RPMI8226 (cell line): ENCODE results near the gene DSG1.
"Not testable (repeated sequence)": the region's sequence is repeated elsewhere in the genome, so short reads cannot be mapped to it uniquely, and the experiment has no call there.

Source experiments
- DNase-seq: peaks from one replicate; pipeline ENCODE4 v3.0.0-alpha.2; 2015

Gene DSG1

DNA sequence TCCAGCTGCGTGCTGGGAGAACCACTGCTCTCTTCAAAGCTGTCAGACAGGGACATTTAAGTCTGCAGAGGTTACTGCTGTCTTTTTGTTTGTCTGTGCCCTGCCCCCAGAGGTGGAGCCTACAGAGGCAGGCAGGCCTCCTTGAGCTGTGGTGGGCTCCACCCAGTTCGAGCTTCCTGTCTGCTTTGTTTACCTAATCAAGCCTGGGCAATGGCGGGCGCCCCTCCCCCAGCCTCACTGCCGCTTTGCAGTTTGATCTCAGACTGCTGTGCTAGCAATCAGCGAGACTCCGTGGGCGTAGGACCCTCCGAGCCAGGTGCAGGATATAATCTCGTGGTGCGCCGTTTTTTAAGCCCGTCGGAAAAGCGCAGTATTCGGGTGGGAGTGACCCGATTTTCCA lies 35.4 kb downstream of the DSG1 start:
- not testable (repeated sequence) for DNase-seq

DNA sequence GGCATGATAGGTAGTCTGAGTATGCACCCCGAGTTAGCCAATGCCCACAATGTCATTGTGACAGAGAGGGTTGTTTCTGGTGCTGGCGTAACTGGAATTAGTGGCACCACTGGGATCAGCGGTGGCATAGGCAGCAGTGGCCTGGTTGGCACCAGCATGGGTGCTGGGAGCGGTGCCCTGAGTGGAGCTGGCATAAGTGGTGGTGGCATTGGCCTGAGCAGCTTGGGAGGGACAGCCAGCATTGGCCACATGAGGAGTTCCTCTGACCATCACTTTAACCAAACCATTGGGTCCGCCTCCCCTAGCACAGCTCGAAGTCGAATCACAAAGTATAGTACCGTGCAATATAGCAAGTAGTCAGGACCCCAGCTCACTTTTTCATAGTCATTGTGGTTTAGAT lies 37.0 kb downstream of the DSG1 start:
- no peak for DNase-seq

DNA sequence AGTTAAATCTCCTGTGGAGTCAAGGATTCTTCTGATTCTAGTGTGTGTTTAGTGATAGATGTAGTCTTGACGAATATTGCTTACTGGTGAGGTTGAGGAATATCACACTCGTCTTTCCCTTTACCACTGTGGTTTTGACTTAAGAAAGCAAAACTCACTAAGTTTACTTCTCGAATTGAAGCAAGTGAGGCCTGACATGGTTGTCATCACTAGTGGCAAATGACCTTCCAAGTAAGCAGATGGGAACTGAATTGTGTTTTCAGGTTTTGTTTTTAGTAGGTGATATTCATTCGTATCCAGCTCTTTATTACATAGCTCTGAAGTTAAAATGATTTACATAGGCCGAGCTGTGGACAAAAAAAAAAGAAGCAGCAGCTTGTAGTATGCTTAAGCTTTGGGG lies 38.1 kb downstream of the DSG1 start:
- DNase-seq, result no peak

DNA sequence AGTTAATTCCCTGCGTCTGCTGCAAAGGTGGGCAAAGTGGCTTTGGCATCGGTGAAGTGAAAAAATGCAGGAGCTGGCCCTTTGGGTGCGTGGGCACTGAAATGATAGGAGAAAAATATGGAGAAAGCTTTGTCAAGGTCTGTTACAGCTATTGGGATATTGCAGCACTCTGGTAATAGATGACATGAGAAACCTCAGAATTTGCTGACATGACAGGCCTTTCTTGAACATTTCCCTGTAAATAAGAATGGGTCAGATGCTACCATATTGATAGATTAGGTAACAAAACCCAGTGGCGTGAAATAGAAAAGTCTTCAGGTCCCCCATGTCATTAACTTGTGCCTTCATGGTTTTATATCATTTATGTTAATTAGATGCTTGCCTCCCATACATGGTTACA lies 46.2 kb downstream of the DSG1 start:
- DNase-seq, result no peak

DNA sequence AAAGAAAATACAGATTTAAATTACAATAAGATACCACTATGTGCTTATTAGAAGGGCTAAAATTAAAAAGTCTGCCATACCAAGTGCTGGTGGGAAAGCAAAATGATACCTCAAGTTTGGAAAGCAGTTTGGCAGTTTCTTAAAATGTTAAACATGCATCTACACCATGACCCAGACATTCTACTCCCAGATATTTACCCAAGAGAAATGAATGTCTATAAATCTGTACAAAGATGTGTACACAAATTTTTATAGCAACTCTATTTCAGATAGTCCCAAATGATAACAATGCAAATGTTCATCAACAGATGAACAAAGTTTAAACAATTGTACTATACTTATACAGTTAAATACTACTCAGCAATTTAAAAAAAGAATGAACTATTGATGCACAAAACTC lies 51.5 kb downstream of the DSG1 start:
- no peak for DNase-seq

DNA sequence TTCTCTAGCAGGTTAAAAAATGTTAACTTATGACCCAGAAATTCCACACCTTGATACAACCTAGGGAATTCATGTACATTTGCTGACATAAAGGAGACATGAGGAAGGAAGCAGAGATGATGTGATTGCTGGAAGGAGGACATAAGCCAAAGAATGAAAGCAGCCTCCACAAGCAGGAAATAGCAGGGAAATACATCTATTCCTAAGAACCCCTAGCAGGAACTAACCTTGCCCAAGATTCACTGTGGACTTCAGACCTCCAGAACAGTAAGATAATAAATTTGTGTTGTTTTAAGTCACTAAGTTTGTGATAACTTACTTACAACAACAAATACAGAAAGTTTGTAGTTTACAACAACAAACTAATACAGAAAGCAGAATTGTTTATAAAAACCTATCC lies 54.0 kb downstream of the DSG1 start:
- no peak for DNase-seq

DNA sequence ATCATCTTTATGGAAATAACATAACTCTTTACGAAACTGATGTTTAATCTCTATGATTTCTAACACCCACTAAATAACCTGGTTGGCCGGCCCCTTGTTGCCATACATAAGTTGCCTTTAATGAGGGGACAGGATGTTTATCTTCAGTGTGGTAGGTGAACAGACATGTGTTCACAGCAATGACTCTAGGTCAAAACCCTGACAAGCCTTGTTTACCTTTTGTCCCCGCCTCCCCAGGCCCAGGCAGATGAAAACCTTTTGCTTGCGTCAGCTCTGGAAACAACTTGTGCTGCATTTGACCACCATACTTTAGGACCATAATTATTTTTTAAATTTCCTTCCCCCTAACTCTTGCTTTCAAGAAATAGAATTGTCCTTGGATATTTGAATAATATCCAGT lies 55.7 kb downstream of the DSG1 start:
- DNase-seq, result no peak

DNA sequence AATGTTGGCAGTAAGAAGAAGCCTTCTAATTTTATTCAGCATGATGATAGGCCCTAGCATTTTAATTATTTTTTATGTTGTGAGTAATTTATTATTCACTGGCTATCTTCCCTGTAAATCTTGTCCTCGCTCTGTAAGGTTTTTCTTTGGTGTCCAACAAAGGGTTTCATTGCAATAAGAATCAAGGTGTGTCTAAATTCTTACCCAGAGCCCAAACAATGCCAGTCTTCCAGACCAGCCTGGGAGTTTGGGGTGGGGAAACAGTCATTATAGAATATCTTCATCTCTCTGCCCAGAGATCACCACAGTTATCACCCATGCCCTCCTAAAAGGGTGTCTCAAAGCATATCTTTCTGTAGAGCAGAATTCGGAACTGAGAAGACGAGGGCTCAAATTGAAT lies 58.5 kb downstream of the DSG1 start, which contains the start of gene DSG4:
Gene DSG4 (plus strand): TSS at position 301 of the 400 bp plus-strand sequence. CDS start 135 bp downstream, outside the sequence.
- DNase-seq, result no peak

DNA sequence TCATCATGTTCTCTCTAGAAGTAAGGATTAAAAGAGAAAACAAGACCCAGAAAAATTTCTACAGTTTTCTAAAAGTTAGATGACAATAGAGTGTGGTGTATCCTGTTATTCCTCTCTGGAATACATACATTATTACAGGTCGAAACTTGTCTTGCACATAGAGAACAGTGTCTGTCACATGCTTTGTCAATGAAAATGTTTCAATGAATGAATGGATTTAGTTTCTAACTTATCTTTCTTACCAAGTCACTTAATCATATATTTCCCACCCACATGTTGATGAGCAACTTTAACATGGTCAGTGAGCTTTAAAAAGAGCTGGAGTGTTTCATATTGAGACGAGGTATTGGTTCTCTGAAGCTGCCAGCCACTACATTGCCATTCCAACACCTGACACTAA lies 63.0 kb downstream of the DSG1 start:
- DNase-seq, result no peak

DNA sequence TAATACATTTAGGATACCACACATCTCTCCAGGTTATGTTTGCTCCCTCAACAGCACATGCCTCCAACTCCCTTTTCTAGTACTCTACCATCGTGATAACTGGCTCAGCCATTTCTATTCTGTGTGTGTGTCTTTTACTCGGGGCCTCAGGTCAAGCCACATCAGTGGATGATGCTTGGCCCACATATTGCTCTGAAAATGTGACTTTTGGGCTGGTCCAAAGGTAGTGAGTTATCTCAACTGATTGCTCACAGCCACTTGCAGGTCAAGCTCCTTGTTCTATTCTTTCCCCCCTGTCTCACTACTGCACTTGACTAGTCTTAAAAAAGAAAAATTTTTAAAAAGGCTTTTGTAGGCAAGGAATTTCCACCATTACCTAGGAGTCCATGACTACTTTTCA lies 64.1 kb downstream of the DSG1 start:
- DNase-seq, result no peak

DNA sequence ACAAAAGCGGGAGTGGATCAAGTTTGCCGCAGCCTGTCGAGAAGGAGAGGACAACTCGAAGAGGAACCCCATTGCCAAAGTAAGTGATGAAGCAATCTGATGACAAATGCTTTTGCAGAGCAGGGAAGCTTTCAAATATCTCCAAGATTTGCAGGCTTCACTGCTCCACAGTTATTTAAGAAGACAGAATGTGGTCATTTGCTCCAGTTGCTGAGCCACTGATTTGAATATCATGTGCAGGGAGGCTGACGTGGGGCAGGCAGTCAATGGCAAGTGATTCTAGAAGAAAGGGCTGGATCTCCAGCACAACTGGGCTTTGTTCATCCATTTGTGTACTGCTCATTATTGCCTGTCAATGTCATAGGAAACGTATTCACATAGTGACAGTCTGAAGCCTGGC lies 68.8 kb downstream of the DSG1 start:
- DNase-seq, result no peak

DNA sequence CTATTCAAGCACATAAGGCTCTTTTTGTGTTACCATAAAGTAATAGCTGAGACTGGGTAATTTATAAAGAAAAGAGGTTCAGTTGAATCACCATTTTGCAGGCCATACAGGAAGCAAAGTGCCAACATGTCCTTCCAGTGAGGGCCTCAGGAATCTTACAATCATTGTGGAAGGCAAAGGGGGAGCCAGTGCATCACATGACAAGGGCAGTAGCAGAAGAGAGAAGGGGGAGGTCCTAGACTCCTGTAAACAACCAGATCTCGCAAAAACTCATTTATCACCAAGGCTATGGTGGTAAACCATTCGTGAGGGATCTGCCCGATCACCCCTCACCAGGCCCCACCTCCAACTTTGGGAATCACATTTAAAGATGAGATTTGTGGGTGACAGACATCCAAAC lies 75.3 kb downstream of the DSG1 start:
- DNase-seq, result no peak

DNA sequence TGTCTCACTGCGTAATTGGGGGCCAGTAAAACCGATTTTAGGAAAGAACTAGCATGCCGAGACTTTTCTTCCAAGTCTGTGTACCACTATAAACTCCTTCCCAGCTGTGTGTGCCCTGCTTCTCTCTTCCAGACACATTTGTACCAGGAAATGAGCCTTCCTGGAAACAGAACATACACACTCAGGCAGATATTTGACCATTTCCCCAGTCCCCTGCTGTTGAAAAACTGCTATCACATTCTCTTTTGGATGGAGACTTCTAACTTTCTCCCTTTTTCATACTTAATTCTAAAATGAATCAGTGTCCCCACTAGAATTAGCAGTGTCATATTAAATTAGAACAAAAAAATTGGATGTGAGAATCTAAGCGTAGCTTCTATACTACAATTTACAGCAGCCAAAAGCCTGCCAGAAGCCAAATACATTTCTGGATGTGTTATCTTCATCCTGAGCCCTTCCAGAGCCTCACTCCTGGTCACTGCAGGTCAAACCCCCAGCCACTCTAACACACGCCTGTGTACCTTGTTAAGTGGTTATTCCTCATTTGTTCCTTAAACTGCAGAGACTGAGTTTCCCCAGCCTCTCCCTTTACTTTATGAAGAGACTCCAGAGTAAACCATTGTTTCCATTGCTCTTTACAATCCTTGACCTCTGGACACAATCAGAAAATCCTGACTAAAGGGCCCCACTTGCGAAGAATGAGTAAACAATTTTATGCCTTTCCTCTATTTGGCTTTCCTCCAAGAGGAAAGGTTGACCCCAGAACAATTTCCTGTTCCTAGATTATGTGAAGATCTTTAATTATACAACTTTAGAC lies 79.0 kb downstream of the DSG1 start:
- DNase-seq, result no peak

DNA sequence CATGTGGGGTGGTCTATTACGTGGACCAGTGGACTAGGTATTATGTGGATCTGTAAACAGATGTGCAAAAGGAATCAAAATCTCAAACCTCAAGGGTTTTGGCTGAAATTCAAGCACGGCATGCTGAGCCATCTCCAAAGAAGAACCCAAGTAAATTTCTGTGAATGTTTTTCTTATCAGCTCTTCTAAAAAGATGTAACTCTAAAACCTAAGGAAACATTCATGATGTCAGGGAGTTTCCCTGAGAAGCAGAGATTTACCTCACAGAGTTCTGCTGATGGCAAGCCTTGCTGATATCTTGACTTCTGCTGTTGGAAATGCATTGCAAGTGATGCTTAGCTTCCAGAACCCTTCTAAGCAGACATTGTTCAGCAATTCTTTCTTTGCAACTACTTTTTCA lies 80.2 kb downstream of the DSG1 start:
- DNase-seq, result no peak

DNA sequence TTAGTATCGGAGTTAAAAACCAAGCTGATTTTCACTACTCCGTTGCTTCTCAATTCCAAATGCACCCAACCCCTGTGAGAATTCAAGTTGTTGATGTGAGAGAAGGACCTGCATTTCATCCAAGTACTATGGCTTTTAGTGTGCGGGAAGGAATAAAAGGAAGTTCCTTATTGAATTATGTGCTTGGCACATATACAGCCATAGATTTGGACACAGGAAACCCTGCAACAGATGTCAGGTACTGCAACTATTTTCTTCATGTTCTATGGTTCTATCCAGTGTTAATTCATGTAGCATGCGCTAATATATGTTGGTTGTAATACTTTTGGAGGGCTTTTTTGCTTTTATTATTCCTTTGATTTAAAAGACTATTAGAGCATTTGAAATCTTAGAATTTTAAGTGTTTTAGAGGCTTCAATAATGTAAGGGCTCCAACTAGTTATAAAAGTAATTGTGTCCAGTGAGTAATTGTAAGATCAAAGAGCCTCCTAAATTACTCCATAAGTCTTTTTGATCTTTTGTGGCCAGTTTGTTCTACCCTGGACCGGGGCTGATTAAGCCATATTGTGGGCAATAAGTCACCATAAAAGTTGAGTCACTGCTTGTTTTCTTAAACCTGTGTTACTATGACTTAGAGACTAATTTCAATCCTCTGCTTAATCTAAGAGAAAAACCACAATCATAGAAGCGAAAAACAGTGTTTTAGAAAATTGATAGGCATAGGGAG lies 81.5 kb downstream of the DSG1 start:
- no peak for DNase-seq

DNA sequence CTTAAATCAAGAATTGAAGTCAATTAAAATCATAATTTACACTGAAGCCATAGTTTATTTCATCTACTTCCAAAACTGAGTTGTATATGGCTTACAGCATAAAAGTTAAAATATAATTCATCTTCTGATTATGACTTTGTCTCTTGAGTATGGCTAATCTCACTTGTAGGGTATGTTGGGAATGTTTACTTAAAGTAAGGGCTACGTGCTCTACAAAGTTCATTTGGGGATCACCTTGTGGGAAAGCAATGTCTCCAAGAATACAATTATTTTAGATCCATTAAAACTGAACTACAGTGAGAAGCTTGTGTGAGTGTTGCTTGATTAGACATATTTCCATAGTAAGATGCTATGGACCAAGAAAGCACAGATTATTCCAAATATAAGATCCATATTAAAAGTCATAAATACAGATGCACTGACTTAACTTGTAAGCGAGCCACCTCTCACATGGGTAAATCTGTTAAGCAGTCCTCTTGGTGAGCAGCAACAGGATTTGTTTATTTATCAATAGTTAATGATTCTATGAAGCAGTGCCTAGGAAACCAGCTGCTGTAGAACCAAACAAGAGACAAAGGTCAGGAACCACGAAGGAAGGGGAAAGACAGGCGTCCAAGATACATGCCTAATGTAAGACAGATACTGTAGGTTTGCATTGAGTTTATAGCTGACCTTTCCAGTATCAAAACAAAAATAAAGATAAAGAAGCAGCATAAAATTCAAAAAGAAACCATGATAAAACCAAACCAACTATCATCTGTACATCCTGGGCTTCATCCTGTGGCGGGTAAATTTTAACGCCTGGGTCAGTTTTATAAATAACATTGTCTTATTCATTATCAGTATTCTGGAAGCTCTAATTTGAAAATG lies 83.4 kb downstream of the DSG1 start:
- no peak for DNase-seq

DNA sequence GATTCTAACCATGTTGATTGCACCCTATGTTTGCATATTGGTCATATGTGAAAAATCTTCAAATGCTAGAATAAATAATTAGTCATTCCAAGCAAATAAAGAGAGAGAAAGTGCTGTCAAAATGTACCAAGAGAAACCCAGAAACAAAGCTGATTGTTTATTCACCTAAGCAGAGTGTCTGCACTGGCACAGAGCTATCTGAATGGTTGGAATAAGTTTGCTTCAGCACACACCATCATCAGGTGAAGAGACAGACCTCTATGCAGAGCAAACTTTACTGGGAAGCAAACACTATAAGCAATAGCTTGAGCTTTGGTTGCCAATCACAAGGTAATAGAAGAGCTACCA lies 84.0 kb downstream of the DSG1 start:
- DNase-seq, result no peak

DNA sequence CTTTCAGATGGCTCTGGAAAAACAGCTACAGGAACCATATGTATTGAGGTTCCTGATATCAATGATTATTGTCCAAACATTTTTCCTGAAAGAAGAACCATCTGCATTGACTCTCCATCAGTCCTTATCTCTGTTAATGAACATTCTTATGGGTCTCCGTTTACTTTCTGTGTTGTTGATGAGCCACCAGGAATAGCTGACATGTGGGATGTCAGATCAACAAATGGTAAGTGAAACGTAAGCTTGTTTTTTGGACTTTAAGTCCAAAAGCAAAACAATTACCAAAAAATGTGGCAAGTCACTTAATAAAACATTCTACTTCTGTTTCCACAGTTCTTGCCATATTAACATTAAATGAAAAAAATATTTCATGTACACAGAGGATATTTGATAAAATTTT lies 85.4 kb downstream of the DSG1 start:
- no peak for DNase-seq
